NCI-H146 (cell line): Measurements from ENCODE around the gene SEMA5B.

Experiments used
- DNase-seq: peaks from one replicate; lab custom pipeline; 2025; lab: John Stamatoyannopoulos, UW

The SEMA5B gene

DNA sequence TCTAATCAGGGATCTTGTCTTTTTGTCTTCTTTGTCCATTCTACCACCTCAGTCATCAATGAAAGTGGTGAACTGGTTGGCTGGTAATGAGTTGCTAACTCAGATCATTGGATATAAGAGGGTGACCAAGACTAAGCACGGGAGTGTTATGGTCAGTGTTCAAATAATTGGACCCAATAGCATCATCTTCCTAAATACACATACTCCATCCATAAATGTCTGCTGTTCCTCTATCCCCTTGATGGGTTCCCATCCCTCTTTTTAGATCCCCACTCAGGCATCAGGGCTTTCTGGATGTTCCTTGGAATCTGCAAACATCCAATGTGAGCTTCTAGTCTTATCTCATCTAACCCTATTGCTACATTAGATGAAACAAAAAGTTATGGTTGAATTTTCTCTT is 3.5 kb downstream of the SEMA5B start:
- no peak for DNase-seq

DNA sequence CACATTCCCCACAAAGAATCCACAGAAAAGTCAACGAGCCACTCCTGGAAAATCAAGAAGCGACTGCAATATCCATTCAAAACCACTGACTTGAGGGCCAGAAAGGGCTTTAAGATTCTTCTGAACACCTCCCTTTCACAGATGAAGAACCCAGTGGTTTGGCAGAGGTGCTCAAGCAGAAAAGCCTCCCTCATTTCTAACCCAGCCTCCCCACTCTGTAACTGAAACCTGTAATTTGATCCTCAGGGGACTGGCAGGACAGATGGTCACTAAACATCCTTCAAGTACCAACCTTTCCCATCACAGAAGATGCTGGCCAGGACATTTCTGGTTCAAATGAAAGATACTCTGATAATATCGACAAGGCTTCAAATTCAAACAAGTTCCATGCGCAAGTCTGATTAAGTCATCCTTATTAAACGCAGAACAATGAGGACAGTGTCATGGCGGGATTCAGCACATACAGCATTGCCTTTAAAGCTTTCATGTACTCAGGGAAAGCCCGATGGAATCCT is 5.5 kb downstream of the SEMA5B start:
- peak; percentile 50 for DNase-seq

DNA sequence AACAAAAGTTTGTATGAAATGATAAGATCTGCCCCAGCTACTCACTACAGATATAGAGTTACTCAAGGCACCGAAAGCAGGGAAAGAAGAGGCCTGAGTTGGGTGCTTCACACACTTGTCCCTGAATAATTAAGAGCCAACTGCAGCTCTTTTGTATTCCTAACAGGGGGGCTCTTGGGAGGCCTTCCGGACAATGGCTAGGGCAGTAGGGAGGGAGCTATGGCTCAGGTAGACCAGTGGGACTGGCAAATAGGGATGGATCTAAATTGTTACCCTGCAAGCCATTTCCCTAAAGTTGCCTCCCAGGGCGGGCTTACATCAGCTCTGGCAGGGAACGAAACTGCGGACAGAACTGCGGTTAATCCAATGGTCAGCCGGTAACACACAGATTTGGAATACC is 6.2 kb downstream of the SEMA5B start:
- no peak for DNase-seq

DNA sequence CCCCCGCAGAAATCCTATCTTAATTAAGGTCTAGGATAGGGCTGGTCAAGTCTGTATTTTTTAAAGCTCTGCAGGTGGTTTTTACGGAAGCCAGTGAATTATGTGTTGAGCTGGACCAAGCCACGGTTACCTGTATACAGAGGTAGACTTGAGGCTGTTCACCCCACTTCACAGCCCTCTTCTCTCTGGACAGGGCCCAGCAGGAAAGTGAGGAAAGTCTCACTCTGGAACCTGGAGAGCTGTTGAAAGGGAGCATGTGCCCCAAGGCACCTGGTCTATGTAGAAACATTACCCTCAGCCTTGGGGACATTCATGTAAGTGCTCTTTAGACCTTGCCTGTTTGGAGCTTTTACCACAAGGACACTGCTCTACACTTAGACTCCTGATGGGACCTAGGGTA is 6.9 kb downstream of the SEMA5B start:
- DNase-seq: no peak

DNA sequence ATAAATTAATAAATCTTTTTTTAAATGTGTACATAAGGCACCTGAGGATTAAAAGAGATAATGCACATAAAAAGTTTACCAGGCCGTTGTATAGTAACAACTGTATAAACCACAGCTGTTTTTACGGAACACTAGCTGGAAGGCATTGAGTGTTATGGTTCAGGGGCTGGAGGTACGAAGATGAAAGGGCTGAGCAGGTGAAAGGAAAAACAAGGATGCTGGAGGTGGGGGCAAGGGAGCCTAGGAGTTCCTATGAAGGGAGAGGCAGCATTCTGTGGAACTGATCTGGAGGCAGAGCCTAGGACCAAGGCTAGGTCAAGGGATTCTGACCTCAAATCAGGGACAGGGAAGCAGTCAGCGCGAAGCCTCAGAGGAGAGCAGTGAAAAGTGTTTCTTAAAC is 8.0 kb downstream of the SEMA5B start:
- no peak for DNase-seq

DNA sequence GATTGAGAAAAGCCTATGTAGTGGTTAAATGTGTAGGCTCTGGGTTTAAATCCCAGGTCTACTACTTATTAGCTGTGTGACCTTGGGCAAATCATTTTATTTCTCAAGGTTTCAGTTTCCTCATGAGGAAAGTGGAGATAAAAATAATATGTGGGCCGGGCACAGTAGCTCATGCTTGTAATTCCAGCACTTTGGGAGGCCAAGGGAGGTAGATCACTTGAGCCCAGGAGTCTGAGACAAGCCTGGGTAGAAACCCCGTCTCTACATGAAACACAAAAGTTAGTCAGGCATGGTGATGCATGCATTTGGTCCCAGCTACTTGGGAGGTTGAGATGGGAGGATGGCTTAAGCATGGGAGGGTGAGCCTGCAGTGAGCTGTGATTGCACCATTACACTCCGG is 8.4 kb downstream of the SEMA5B start:
- DNase-seq: no peak

DNA sequence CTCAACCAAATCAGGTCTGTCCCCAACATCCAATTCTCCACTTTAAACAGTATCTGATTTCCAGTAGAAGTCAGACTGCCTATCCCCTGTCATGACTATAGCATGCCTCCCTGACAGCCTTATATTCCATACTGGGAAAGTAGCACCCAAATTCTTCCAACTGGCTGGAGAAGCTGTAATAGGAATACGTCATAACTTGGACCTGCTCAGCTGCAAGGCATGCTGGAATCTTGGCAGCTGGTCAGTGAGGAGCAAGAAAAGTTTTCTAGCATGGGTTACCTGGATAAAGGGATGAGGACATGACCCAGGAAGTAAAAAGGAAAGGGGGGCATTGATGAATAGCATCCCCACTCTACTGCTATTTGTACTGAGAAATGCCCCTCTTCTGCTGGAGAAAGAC is 8.9 kb downstream of the SEMA5B start:
- DNase-seq: no peak

DNA sequence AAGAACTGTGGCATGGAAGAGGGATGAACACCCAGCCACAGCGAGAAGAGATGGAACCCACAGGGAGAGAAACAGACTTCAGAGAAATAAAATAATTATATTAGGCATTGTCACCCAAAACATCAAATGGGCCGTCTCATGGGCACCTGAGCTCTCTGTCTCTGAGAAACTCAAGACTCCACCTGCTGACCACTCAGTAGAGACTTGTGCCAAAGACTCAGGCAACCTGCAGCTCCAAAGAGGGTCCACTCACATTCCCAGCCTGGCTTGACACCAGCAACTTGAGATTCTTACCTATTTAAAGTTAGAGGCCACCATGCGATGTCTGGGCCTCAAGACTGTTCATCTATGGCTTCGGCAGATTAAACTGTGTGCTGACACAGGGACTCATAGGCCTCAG is 12.0 kb downstream of the SEMA5B start:
- peak; percentile 14 for DNase-seq

DNA sequence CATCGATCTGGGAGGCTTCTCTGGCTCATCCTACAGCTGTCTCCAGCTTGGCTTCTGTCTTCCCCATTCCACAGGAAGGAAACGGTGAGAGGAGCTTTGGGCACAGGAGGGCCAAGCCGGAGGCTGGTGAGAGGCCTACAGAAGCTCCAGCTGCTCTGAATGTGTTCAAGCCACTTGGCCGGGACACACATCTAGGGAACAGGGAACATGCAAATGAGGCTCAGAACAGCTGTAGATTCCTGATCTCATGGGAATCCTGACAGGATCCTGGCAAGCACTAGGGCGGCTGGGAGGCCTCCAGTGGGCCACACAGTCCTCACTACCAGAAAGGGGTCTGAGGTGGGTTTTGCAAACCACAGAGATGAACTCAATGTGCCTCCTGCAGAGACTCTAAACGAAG is 13.7 kb downstream of the SEMA5B start:
- DNase-seq: no peak

DNA sequence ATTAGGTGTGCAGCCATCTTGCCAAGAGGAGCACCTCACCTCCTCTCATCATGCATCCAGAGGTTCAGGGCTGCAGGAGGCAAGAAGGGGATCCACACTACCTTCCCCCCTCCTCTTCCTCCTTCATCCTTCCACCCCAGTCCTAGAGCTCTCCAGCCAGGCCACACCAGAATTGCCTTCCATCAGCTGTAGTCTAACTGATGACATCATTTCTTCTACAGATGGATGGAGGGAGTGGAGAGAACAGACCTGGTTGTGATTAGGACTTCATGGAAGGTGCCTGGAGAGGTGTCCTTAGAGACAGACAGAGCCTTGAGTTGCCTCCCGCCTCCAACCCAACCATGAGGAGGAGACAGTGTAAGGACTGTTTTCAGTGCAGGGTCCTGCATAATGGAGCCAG is 14.9 kb downstream of the SEMA5B start:
- no peak for DNase-seq

DNA sequence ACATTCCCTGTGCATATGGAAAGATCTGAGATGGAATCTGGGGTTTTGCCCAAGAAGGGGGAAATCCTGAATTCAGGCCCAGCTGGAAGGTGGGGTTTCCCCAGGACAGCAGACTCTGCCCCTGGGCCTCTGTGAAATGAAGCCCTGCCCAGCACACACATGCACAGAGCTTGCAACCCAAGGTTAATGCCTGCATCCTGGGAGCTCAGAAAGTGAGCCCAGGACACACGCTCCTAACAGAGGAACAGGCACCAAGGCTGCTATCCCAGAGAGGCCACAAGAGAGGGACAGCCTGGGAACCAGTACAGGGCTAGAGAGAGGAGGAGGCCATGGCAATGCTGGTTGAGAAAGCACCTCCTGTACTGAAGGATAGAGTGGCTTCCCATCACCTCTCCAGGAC is 16.1 kb downstream of the SEMA5B start:
- no peak for DNase-seq

DNA sequence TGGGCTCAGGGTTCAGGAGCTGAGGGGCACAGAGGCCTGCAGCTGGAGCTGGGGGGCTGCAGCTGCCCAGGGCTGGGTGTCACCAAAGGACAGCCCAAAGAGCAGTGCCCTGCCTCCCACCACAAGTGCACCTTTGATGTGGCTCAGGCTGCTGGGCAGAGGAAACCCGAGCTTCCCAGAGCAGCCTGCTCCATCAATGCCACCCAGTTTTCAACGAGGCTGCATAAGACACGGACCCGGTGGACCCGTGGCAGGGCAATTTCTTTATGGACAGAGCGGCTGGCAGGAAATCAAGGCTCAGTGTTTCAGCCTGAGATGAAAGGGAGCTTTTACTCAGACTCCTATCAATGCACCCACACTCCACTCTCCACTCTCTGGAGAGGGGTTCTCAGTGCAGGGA is 18.7 kb downstream of the SEMA5B start:
- DNase-seq: no peak

DNA sequence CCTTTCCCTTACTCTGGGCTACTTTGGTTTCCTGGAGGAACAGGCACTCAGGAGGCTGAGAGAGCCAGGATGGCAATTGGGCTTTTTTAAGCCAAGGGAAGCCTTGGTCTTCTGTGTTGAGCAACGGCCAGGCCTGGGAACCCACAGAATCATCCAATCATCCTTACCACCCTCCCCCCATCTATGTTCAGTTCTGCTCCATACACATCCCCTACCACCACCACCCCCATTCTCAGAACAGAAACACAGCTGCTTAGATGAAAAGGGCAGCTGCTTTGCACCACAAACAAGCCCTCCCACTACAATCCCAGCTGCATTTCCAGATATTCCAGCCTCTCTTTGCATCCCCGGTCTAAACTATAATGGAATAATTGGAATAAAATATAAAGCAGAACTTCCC is 21.0 kb downstream of the SEMA5B start:
- peak; percentile 19 for DNase-seq

DNA sequence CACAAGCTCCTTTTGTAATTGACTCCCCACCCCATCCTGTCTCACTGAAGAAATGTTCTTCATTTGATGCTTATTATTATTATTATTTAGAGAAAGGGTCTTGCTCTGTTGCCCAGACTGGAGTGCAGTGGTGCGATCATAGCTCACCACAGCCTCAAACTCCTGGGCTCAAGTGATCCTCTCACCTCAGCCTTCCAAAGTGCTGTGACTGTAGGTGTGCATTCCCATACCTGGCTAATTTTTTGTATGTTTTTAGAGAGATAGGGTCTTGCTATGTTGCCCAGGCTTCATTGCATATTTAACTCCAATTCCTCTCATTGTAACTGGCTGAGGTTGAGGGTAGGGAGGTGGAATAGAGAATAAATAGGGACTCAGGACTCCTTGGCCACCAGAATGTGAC is 22.3 kb downstream of the SEMA5B start:
- no peak for DNase-seq

DNA sequence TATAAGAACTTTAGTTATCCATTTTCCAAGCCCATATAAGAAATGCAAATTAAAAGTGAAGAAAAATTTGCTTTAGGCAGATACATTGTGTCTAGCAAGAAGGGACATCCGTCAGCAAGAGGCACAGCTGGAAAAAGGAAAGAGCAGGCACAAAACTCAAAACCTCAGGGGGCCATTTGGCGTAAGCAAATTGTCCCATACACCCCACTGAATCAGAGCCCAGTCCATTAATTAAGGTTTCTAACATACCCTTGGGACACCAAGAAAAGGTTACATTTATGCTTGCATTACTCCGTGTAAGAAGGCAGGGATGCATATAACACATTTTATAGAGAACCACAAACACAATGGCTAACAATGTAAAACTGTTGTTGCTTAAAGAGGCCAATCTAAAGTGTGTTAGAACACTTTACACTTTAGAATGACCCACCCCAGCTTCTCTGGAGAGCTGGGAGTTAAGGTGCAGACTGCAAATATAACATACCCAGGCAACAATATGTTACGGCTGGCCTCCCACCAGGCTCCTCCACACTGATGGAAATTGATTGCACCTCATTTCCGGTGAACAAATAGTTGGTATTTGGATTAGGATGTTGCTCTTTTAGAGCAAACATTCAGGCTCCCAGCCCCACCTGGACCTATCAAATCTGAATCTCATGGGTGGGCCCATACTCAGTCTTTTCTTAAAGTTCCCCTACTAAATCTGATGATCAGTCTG is 23.2 kb downstream of the SEMA5B start:
- DNase-seq: peak; percentile 75

DNA sequence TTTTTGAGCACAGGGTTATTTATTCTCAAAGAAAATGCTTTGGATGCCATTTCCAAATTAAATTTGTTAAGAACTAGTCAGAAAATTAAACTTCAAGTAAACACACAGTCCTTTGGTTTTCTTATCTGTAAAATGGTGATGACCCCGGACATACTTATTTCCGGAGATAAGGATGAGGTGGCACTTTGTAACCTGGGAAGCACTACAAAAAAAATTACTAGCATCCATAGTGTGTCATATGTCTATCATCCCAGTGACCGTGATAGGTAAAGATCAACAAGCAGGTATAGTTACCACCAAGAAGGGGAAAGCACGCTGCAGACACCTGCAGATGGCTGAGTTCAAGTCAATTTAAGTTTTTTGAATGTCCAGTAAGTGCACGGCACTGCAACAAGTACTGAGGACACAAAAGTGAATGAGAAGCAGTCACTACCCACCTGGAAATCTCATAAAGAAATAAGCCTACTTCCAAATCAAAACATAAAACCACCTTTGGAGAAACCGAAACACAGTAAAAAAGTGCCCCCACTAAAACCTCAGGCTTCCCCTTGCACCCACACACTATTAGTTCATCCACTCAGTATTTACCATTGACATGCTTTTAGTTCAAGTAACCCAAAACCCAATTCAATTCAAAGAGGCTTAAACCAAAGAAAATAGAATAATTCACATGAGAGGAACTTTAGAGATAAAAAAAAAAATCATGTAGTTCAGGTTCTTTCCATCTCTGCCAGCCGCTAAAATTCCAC is 24.6 kb downstream of the SEMA5B start:
- no peak for DNase-seq

DNA sequence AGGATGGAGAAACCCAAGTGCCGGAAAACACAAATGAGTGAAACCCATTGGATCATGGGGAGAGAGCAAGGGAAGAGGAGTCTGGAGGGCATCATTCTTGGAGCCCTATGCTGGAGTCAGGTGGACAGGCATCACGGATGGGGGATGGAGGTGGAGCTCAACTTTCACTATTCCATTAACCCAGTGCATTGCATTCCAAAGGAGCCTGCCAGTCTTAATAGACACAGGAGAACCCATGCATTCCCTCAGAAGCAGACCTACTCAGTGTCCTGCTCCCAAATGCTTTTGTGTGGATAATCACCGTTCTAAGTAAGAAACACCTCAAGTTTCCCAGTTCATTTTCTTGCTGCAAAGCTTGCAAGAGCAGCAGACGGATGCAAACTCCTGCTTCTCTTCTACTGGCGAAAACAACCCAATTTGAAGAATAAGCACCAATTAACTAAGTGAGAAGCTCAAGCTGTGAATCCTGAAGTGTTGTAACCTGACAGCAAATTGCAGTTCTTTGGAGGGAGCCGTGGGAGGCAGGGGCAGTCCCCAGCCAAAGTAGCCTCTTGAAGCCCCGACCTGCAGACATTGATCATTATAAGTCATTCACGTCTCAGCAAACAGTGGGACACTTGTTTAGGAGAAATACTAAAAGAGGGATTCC is 25.3 kb downstream of the SEMA5B start:
- DNase-seq: no peak

DNA sequence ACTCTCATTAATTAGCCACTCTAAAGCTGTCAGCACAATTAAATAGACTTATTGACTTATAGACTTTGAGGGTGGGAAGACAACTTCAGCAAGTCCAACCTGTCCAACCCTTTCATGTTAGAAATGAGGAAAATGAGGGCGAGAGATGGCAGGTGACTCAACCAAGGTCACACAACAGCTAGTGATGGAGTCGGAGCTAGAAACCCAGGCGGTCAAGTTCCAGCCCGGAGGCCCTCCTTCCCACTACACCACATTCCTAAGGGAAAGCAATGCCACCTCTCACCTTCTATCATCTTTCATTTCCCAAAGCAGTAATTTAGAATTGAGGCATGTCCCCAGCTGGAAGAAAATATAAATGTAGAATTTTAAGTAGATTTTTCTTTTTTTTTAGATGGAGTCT is 28.7 kb downstream of the SEMA5B start:
- DNase-seq: no peak

DNA sequence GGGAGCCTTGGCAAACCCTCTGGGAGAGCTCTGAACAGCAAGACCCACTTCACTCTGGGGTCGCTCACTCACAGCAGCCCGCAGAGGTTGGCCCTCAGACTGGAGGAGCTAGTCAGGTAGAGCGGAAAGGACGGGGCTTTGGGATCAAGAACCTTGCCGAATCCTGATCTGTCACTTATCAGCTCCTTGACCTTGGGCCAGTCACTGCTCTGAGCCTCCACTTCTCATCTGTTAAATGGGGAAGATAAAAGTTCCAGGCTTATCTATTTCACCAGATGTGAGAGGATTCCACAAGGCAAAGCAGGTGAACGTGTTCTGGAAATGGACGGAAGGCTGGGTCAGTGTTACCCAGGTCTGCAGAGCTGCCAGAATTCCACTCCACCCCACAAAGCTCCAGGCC is 29.4 kb downstream of the SEMA5B start:
- DNase-seq: no peak

DNA sequence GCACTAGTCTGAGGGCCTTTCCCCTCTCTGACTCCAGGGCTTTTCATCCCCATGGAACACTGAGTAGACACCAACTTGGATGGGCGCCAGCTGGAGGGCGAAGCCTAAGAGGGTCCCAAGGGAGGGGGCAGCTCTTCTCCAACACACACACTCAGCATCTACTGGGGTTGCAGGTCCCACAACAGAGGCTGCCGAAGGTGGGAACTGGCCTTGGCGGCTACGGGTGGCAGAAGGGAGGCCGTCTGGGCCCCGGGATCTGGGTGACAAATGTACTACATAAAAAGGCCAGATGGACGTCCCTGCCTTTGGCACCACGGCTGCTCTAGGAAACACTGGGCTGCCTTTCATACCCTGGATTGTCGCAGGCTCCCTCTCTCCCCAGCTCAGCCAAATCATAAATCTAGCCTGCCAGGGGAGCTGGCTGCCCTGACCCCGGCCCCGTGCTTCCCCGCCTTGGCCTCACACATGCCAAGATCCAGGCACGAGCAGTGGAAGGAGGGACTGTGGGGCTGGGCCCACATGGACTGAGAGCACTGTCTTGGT is 31.5 kb downstream of the SEMA5B start:
- DNase-seq: no peak

DNA sequence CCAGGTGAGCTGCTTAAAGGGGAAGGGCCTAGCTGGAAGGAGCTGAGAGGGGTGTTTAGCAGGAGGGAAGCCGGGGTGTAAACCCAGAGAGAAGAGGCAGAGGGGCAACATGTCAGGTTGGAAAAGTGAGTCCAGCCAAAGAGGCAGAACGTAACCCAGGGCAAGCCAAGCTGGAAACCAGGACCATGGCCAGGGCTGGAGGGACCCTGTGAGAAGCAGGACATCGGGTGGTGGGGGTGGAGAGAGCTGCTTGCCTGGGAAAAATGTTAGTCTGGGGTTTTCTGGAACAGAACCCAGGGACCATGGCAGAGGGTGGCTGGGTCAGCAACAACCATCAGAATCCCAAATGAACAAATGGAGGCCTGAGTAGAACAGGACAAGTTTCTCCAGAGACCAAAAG is 32.6 kb downstream of the SEMA5B start:
- no peak for DNase-seq

DNA sequence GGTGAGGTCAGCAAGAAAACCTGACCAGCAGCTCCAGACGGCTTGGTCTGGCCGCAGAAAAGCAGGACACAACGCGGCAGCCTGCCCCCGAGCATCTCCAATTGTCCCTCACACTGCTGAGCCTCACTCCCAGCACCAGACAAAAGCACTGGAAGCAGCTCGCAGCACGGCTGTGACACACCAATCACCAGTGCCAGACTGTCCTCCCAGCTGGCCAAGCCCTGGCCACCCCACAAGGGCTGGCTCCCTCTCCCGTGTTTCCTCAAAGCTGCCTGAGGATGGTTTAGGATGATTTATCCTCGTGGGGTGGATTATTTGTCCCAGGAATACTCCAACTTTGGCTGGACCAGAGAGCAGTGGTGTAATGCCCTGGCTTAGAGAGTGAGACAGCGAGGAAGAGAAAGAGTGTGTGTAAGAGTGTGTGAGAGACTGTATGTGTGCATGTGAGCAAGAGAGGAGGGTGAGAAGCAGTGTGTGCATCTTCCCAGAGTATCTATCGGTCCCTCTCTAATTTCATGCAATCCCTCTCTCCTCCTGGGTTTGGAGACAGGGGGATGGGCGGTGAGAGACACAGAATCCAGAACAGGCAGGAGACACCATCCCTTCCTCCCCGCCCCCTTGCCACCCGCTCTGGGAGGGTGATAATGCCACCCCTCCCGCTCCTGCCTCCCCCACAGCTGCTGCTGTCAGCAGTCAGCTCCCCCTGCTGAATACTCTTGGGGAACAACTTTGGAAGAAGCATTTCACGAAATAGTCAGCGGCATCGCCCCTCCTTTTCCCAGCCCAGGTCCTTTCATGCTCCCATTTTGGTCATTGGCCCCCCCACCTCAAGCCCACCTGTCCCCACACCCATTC is 34.2 kb downstream of the SEMA5B start:
- DNase-seq: peak; percentile 50
